Activated CD8-positive, alpha-beta memory T cell treated with anti-CD3 and anti-CD28 coated beads, Interleukin-2, amount 50 U/mL, for 1 hour (primary cell): Measurements from ENCODE around the gene KRT81.
"Not testable (repeated sequence)": the region's sequence is repeated elsewhere in the genome, so short reads cannot be mapped to it uniquely, and the experiment has no call there.

Source experiments
- DNase-seq: peaks from one replicate; pipeline ENCODE4 v3.0.0-alpha.2; 2020; ENCODE audit errors: extremely low read depth

KRT81 gene

DNA sequence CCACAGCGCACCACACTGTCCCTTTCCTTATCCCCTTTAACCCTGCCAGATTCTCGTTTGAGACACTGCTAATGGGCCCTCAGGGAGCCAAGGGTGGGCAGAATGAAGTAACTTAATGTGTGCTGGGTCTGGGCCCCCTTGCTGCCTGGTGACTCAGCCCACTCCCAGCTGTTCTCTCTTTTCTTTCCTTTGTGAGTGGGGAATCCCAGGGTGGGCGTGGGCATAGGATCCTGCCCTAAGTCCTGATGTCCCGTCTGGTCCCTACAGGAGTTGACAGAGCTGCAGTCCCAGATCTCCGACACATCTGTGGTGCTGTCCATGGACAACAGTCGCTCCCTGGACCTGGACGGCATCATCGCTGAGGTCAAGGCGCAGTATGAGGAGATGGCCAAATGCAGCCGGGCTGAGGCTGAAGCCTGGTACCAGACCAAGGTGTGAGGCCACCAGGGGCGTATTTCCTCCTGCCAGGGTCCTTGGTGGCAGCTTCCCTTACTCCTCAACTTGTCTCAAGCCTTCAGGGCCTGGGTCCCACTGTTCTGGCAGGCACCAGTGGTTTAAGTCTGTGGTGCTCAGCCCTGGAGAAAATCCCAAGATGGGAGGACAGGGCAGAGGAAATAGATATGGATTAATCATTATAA is 50.0 kb downstream of the KRT81 start:
- DNase-seq: no peak

DNA sequence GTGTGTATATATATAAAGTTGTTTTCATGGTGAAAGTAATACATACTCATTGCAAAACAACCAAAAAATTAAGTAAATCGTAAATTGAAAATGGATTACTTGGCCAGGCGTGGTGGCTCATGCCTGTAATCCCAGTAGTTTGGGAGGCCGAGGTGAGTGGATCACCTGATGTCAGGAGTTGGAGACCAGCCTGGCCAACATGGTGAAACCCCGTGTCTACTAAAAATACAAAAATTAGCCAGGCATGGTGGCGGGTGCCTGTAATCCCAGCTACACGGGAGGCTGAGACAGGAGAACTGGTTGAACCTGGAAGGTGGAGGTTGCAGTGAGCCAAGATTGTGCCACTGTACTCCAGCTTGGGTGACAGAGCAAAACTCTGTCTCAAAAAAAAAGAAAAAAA is 51.1 kb downstream of the KRT81 start:
- DNase-seq: not testable (repeated sequence)

- no peak for DNase-seq
Observed at GRCh38 chr12:52239767-52240166, 51.6 kb downstream of the KRT81 start.

DNA sequence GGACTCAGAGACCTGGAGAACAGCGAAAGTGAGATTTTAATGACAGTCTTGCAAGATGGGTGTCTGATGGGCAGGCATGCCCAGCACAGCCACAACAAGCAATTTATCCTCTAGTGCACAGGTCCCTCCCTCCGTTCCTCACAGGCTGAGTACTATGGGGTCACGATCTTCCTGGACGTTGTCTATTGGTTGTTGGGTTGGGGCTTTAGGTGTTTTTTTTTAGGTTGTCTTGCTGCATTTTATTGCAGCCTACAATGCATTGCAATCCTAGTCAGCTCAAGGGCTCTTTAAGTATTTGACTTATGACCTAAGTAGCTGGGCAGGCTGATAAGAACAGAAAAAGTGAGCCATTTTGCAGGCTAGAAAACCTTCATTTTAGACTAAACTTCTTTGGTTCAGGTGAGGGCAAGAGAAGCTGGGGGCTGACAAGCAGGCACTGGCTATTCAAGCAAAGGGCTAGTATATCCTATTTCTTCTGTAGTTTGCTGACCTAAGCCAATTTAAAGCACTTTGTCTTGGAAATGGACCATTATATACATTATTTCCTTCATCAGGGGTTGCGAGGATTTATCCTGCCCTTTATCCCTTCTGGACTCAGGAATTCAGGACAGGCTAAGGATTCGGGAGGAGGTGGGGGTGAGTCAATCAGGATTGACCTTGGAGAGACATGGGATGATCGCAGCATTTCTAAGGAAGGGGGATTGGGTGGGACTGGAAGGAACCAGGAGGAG is 52.3 kb downstream of the KRT81 start:
- no peak for DNase-seq

GRCh38 chr12:52238207-52238840 is 53.0 kb downstream of the KRT81 start:
- no peak for DNase-seq

- no peak for DNase-seq
Observed at GRCh38 chr12:52236386-52237050, 54.8 kb downstream of the KRT81 start.
